AML-193 (cell line): ENCODE data around the gene PER1.

Source experiments
- DNase-seq, 2 experiments: peaks; one replicate each; lab custom pipeline; 2025; lab: John Stamatoyannopoulos, UW

Gene PER1

GRCh38 chr17:8096541-8096940 is 55.7 kb downstream of the PER1 start:
- DNase-seq: no peak

- DNase-seq: no peak
These were observed 56.8 kb downstream of the PER1 start for GRCh38 chr17:8095361-8095760.

GRCh38 chr17:8091033-8091687 is 61.0 kb downstream of the PER1 start:
- no peak for DNase-seq
